Erythroblast (primary cell): ENCODE results near the gene ABCA6.

Experiments
- GATA1 ChIP-seq: IDR thresholded peaks from 2 replicates; pipeline ENCODE4 v1.6.1; 2011; ENCODE audit warnings: low read depth, mild to moderate bottlenecking, control low read depth, low read length, moderate library complexity
- POLR2A ChIP-seq: IDR thresholded peaks from 2 replicates; pipeline ENCODE4 v1.6.1; 2011; ENCODE audit warnings: mild to moderate bottlenecking, low read length

- no peak for TF ChIP-seq POLR2A
- TF ChIP-seq GATA1: no peak
These were observed 34.1 kb upstream of the ABCA6 start for GRCh38 chr17:69175625-69176456.
